ENCODE data around the gene PKP4.

GRCh38 chr2:158690823-158691222, 234.1 kb downstream of the PKP4 start:
- TF ChIP-seq CTCF (IDR thresholded peaks at IDR 0.05 in 2 of 3, conservative IDR thresholded peaks at IDR 0.05 in 1 of 3; ENCODE audit: insufficient read depth in 2 of 3, low read depth in 1 of 3, low read length in 3 of 3) (0 out of 6 replicates have a peak, but pooled peaks of 1 of the 3 experiments have one; percentile 7), POLR2AphosphoS5 (IDR thresholded peaks at IDR 0.05; ENCODE audit: control insufficient read depth, insufficient read depth, low read depth, low read length) (no peak), RAD21 (CRISPR knock-in tag; conservative IDR thresholded peaks at IDR 0.05 in 1 of 2, IDR thresholded peaks at IDR 0.05 in 1 of 2) (no peak), FOXJ3 (CRISPR knock-in tag; IDR thresholded peaks at IDR 0.05) (no peak), KLF16 (IDR thresholded peaks at IDR 0.05) (no peak), XRCC4 (IDR thresholded peaks at IDR 0.05; ENCODE audit: extremely low read depth, insufficient read depth, insufficient read length) (no peak), SRSF7 (optimal IDR thresholded peaks at IDR 0.05; ENCODE audit: low read depth, low read length) (no peak), ZFP30 (CRISPR knock-in tag; IDR thresholded peaks at IDR 0.05; ENCODE audit: borderline replicate concordance) (no peak)
